HepG2 (cell line): ENCODE data around the gene RELL2. TPM values are rescaled to one million over a fixed set of nuclear protein-coding genes. Genes with fewer than 3 reads are reported as not detected.

Experiments used
- ATAD3A ChIP-seq: sonication (generic); formaldehyde crosslinking; IDR thresholded peaks from 2 replicates; pipeline ENCODE4 v1.4.0; 2020; ENCODE audit warnings: missing genetic modification reagents
- BCL6 ChIP-seq: IDR thresholded peaks from 2 replicates; pipeline ENCODE4 v1.6.1; 2016; ENCODE audit warnings: missing genetic modification reagents, missing compliant biosample characterization
- ESRRA ChIP-seq: sonication (generic); formaldehyde crosslinking; IDR thresholded peaks from 2 replicates; pipeline ENCODE4 v1.5.1; 2020; ENCODE audit warnings: mild to moderate bottlenecking, low read depth, missing genetic modification reagents
- FOSL2 ChIP-seq: sonication (generic); formaldehyde crosslinking; IDR thresholded peaks from 2 replicates; pipeline ENCODE4 v1.4.0; 2020; ENCODE audit warnings: missing genetic modification reagents
- FOXP1 ChIP-seq, 2 experiments: fragments of 450-650 bp in 1 of 2; IDR thresholded peaks; 2 replicates each; pipeline ENCODE4 v1.6.1; 2017 to 2018; ENCODE audit warnings: antibody characterized with exemption in 1 of 2
- GATAD1 ChIP-seq: IDR thresholded peaks from 2 replicates; pipeline ENCODE4 v1.6.1; 2016; ENCODE audit warnings: missing genetic modification reagents, missing compliant biosample characterization
- HBP1 ChIP-seq: IDR thresholded peaks from 2 replicates; pipeline ENCODE4 v1.6.1; 2016; ENCODE audit warnings: low read depth, control low read depth
- JUND ChIP-seq: sonication (generic); formaldehyde crosslinking; IDR thresholded peaks from 2 replicates; pipeline ENCODE4 v1.8.0; 2022; ENCODE audit warnings: mild to moderate bottlenecking, missing genetic modification reagents
- KAT8 ChIP-seq: IDR thresholded peaks from 2 replicates; pipeline ENCODE4 v1.6.1; 2016; ENCODE audit warnings: missing genetic modification reagents, missing compliant biosample characterization
- KLF16 ChIP-seq, 2 experiments: sonication (generic) in 1 of 2; formaldehyde crosslinking in 1 of 2; IDR thresholded peaks; 2 replicates each; pipeline versions ENCODE4 v1.6.1 to v1.8.0; 2016 to 2023; ENCODE audit warnings: missing genetic modification reagents in 2 of 2, missing compliant biosample characterization in 1 of 2
- MAX ChIP-seq: IDR thresholded peaks from 2 replicates; pipeline ENCODE4 v1.6.1; 2012; ENCODE audit warnings: inconsistent platforms
- SP2 ChIP-seq: sonication (generic); formaldehyde crosslinking; IDR thresholded peaks from 2 replicates; pipeline ENCODE4 v1.5.1; 2020; ENCODE audit warnings: mild to moderate bottlenecking, missing genetic modification reagents
- TOPORS ChIP-seq: sonication (generic); formaldehyde crosslinking; IDR thresholded peaks from 2 replicates; pipeline ENCODE4 v1.8.0; 2023; ENCODE audit warnings: mild to moderate bottlenecking, missing genetic modification reagents
- ZNF276 ChIP-seq: sonication (generic); formaldehyde crosslinking; IDR thresholded peaks from 2 replicates; pipeline ENCODE4 v1.4.0; 2020; ENCODE audit warnings: mild to moderate bottlenecking, low read depth, missing genetic modification reagents
- ZNF547 ChIP-seq: sonication (generic); formaldehyde crosslinking; IDR thresholded peaks from 2 replicates; pipeline ENCODE4 v1.5.1; 2020; ENCODE audit warnings: mild to moderate bottlenecking, missing genetic modification reagents
- polyA plus RNA-seq, 8 experiments: library from polyadenylated mRNA; depleted of rRNA in 3 of 8; stranded (reverse) in 7 of 8; unstranded in 1 of 8; fragments of >200 nt; fragmentation: Illumina TruSeq in 4 of 8; extraction: Trizol in 4 of 8; gene quantifications; 2 replicates each; pipeline versions ENCODE4 v1.2.1 to v1.2.3, GENCODE V29; 2011 to 2016; ENCODE audit warnings: low read depth in 4 of 8, missing spikeins in 1 of 8, mixed read lengths in 1 of 8; ENCODE audit not compliant: insufficient read depth in 1 of 8
- total RNA-seq, 5 experiments: library from RNA; depleted of rRNA; stranded (reverse); fragments of >200 nt; fragmentation: Illumina TruSeq; extraction: Trizol; gene quantifications; 2 replicates each; pipeline ENCODE4 v1.2.3, GENCODE V29; 2016; ENCODE audit warnings: low read depth in 1 of 5
- TF ChIP-seq, protein P1 (sequence below): sonication (generic); formaldehyde crosslinking; IDR thresholded peaks from 2 replicates; pipeline ENCODE4 v1.4.0; 2020; ENCODE audit warnings: low read depth, missing genetic modification reagents
- TF ChIP-seq, protein P2 (sequence below): sonication (generic); formaldehyde crosslinking; IDR thresholded peaks from 2 replicates; pipeline ENCODE4 v1.4.0; 2020; ENCODE audit warnings: mild to moderate bottlenecking, missing genetic modification reagents
- TF ChIP-seq, protein P3 (sequence below): IDR thresholded peaks from 2 replicates; pipeline ENCODE4 v1.6.1; 2018; ENCODE audit warnings: missing genetic modification reagents, mild to moderate bottlenecking, missing compliant biosample characterization

Gene RELL2
- total and polyA plus RNA-seq, 2 of the 13 experiments (the other 11 are each of a cell fraction or from before 2014, with no cell fraction given), result 6.4 to 8.3 TPM

DNA sequence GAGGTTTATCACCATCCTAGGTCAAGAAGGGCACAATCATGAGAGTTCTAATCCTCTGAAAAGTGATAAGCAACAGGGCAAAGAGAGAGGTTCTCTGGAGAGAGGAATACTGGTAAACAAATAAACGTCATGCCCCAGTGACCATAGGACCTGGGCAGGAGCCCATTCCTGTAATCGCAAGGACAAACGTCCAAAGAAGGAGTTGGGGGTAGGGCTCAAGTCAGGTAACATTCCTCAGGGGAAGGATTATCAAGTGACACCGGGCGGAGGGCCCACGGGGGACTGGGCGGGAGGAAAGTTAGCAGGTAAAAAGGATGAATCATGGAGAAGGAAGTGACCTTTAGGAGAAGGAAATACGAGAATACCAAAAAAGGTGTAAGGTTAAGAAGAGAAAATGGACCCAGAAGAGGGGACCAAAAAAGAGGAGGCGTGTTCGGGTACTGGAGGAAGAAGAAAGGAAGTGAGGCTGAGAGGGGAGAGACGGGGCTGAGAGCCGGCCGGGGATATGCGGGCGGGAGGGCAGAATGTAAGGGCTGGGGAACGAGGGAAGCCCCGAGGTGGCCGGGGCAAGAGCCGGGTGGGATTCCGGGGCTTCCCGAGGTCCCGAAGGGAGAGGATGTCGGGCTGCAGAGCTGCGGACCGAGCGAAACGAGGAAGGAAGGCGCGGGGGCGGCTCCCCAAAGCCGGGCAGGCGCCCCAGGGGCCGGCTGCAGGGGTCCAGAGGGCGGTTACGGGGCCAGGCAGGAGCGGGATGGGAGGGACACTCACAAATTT is 18.6 kb upstream of the RELL2 start (continued):
- TF ChIP-seq, protein P1, sequence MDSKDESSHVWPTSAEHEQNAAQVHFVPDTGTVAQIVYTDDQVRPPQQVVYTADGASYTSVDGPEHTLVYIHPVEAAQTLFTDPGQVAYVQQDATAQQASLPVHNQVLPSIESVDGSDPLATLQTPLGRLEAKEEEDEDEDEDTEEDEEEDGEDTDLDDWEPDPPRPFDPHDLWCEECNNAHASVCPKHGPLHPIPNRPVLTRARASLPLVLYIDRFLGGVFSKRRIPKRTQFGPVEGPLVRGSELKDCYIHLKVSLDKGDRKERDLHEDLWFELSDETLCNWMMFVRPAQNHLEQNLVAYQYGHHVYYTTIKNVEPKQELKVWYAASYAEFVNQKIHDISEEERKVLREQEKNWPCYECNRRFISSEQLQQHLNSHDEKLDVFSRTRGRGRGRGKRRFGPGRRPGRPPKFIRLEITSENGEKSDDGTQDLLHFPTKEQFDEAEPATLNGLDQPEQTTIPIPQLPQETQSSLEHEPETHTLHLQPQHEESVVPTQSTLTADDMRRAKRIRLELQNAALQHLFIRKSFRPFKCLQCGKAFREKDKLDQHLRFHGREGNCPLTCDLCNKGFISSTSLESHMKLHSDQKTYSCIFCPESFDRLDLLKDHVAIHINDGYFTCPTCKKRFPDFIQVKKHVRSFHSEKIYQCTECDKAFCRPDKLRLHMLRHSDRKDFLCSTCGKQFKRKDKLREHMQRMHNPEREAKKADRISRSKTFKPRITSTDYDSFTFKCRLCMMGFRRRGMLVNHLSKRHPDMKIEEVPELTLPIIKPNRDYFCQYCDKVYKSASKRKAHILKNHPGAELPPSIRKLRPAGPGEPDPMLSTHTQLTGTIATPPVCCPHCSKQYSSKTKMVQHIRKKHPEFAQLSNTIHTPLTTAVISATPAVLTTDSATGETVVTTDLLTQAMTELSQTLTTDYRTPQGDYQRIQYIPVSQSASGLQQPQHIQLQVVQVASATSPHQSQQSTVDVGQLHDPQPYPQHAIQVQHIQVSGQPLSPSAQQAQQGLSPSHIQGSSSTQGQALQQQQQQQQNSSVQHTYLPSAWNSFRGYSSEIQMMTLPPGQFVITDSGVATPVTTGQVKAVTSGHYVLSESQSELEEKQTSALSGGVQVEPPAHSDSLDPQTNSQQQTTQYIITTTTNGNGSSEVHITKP, result peak; percentile 91
- TF ChIP-seq KLF16 (CRISPR knock-in tag; IDR thresholded peaks at IDR 0.05) (0 out of 4 replicates have a peak, but pooled peaks of 1 of the 2 experiments have one; percentile 21), MAX (0 out of 2 replicates have a peak, but pooled peaks have one; percentile 21), ZNF547 (CRISPR knock-in tag) (0 out of 2 replicates have a peak, but pooled peaks have one; percentile 4), ZNF276 (CRISPR knock-in tag) (no peak), KAT8 (peak; percentile 49), ATAD3A (CRISPR knock-in tag) (no peak), HBP1 (0 out of 2 replicates have a peak, but pooled peaks have one; percentile 44), BCL6 (CRISPR knock-in tag) (0 out of 2 replicates have a peak, but pooled peaks have one; percentile 18), JUND (CRISPR knock-in tag) (no peak), SP2 (no peak), FOSL2 (CRISPR knock-in tag) (peak; percentile 71), GATAD1 (CRISPR knock-in tag) (peak; percentile 78), TOPORS (CRISPR knock-in tag) (0 out of 2 replicates have a peak, but pooled peaks have one; percentile 11), ESRRA (CRISPR knock-in tag) (no peak), FOXP1 (IDR thresholded peaks at IDR 0.05) (no peak), FOXP1 (CRISPR knock-in tag; IDR thresholded peaks at IDR 0.05) (peak; percentile 55)
- TF ChIP-seq, protein P2, sequence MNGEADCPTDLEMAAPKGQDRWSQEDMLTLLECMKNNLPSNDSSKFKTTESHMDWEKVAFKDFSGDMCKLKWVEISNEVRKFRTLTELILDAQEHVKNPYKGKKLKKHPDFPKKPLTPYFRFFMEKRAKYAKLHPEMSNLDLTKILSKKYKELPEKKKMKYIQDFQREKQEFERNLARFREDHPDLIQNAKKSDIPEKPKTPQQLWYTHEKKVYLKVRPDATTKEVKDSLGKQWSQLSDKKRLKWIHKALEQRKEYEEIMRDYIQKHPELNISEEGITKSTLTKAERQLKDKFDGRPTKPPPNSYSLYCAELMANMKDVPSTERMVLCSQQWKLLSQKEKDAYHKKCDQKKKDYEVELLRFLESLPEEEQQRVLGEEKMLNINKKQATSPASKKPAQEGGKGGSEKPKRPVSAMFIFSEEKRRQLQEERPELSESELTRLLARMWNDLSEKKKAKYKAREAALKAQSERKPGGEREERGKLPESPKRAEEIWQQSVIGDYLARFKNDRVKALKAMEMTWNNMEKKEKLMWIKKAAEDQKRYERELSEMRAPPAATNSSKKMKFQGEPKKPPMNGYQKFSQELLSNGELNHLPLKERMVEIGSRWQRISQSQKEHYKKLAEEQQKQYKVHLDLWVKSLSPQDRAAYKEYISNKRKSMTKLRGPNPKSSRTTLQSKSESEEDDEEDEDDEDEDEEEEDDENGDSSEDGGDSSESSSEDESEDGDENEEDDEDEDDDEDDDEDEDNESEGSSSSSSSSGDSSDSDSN, result 0 out of 2 replicates have a peak, but pooled peaks have one; percentile 53
- TF ChIP-seq, protein P3, sequence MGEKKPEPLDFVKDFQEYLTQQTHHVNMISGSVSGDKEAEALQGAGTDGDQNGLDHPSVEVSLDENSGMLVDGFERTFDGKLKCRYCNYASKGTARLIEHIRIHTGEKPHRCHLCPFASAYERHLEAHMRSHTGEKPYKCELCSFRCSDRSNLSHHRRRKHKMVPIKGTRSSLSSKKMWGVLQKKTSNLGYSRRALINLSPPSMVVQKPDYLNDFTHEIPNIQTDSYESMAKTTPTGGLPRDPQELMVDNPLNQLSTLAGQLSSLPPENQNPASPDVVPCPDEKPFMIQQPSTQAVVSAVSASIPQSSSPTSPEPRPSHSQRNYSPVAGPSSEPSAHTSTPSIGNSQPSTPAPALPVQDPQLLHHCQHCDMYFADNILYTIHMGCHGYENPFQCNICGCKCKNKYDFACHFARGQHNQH (CRISPR knock-in tag), result 0 out of 2 replicates have a peak, but pooled peaks have one; percentile 31
